Measurements from ENCODE around the gene SLC2A4.

GRCh38 chr17:7282752-7283321 lies 1.3 kb downstream of the SLC2A4 start:
- TF ChIP-seq CTCF (conservative IDR thresholded peaks at IDR 0.05 in 1 of 2, IDR thresholded peaks at IDR 0.05 in 1 of 2; ENCODE audit: low read depth in 1 of 2, low read length in 2 of 2) (no peak), EZH2 (IDR thresholded peaks at IDR 0.05; ENCODE audit: low read length, missing control alignments) (no peak)
